ENCODE results near the gene THAP8. TPM values are rescaled to one million over a fixed set of nuclear protein-coding genes. Genes with fewer than 3 reads are reported as not detected.
A peak's percentile ranks its signal among the peaks of the same experiment; 100 is the strongest.

THAP8 gene
- total and polyA plus RNA-seq, 11 donors, result 2.3 to 7.3 (median 4.9) TPM

- no peaks in the 10 kb centered on the region for H3K36me3 ChIP-seq
- H3K27ac ChIP-seq, result no peak overlapping the region
- H3K27me3 ChIP-seq, result no peaks in the 10 kb centered on the region
- H3K4me1 ChIP-seq, result no peaks in the 10 kb centered on the region
- DNase-seq, result no peak
- TF ChIP-seq CTCF (IDR thresholded peaks at IDR 0.05), result no peak
- no peak for TF ChIP-seq POLR2A (IDR thresholded peaks at IDR 0.05)
- H3K9me3 ChIP-seq, result no peaks in the 10 kb centered on the region
- intact Hi-C loops (cut with DNase I), result loop anchor here in 1 of 10 donors (5.0 kb wide), 1 partner anchor 35 kb away; no protein-coding TSS in a partner anchor
- no peak for ATAC-seq
- H3K4me3 ChIP-seq, result no peak overlapping the region
- WGBS, 4 donors, result 93 to 98% (median 95%) methylated on average over 11 of the region's 11 CpGs
Measured at GRCh38 chr19:36067681-36068080, 13.6 kb upstream of the THAP8 start.

- Histone ChIP-seq H3K36me3 (peaks cover 0 to 3% (median 0%) of the 10 kb centered on the region in 9 donors), H3K9me3 (no peaks in the 10 kb centered on the region), H3K4me1 (no peaks in the 10 kb centered on the region), H3K27ac (no peak overlapping the region), H3K4me3 (no peak overlapping the region), H3K27me3 (no peaks in the 10 kb centered on the region)
- ATAC-seq, result no peak
- intact Hi-C loops (cut with DNase I), result loop anchor here in 4 of 10 donors (5.0 kb wide), 3 partner anchors 32 to 107 kb away; no protein-coding TSS in a partner anchor
- no peak for TF ChIP-seq CTCF (IDR thresholded peaks at IDR 0.05)
- TF ChIP-seq POLR2A (IDR thresholded peaks at IDR 0.05), result no peak
- DNase-seq, result no peak
- 87 to 99% (median 95%) methylated on average over 8 of the region's 8 CpGs for WGBS, 4 donors
Measured at GRCh38 chr19:36064826-36065225, 10.7 kb upstream of the THAP8 start.

GRCh38 chr19:36061367-36061766 lies 7.3 kb upstream of the THAP8 start:
- ATAC-seq (no peak), DNase-seq (no peak)
- 88 to 100% (median 95%) methylated on average over 2 of the region's 2 CpGs for WGBS, 4 donors
- TF ChIP-seq POLR2A (IDR thresholded peaks at IDR 0.05) (no peak), CTCF (IDR thresholded peaks at IDR 0.05) (no peak)
- no peak overlapping the region for H3K4me3 ChIP-seq
- intact Hi-C loops (cut with DNase I), result loop anchor here in 6 of 10 donors (2.0 to 5.0 kb wide), 4 partner anchors 36 to 111 kb away; no protein-coding TSS in a partner anchor
- no peaks in the 10 kb centered on the region for H3K9me3 ChIP-seq
- no peaks in the 10 kb centered on the region for H3K4me1 ChIP-seq
- H3K27ac ChIP-seq, result no peak overlapping the region
- H3K36me3 ChIP-seq, result peaks cover 0 to 7% (median 0%) of the 10 kb centered on the region in 9 donors
- H3K27me3 ChIP-seq, result no peaks in the 10 kb centered on the region

- Histone ChIP-seq H3K4me3 (no peak overlapping the region), H3K36me3 (peaks cover 0 to 7% (median 0%) of the 10 kb centered on the region in 9 donors), H3K27ac (no peak overlapping the region), H3K4me1 (peaks cover 0 to 6% (median 2%) of the 10 kb centered on the region in 12 donors), H3K27me3 (no peaks in the 10 kb centered on the region), H3K9me3 (no peaks in the 10 kb centered on the region)
- peak; percentile 70 to 88 (median 86) for ATAC-seq
- 76 to 82% (median 77%) methylated on average over 4 of the region's 4 CpGs for WGBS, 4 donors
- intact Hi-C loops (cut with DNase I), result loop anchor here in 6 of 10 donors (1.0 to 5.0 kb wide), 5 partner anchors 37 to 112 kb away; partner anchors contain the start of gene TBCB (in 1 of the 6)
- peak; percentile 24 to 70 (median 54) for DNase-seq
- TF ChIP-seq POLR2A (IDR thresholded peaks at IDR 0.05), result no peak
- TF ChIP-seq CTCF (IDR thresholded peaks at IDR 0.05), result peak; percentile 33 to 66 (median 54)
Measured at GRCh38 chr19:36060430-36060829, 6.3 kb upstream of the THAP8 start.
